NCI-H2227 treated with DMSO at 0.1 percent for 48 hours (cell line): ENCODE data around the gene CDON.
"Not testable (repeated sequence)": the region's sequence is repeated elsewhere in the genome, so short reads cannot be mapped to it uniquely, and the experiment has no call there.

ENCODE experiments used
- DNase-seq: peaks from one replicate; lab custom pipeline; 2025; lab: John Stamatoyannopoulos, UW

Gene CDON

DNA sequence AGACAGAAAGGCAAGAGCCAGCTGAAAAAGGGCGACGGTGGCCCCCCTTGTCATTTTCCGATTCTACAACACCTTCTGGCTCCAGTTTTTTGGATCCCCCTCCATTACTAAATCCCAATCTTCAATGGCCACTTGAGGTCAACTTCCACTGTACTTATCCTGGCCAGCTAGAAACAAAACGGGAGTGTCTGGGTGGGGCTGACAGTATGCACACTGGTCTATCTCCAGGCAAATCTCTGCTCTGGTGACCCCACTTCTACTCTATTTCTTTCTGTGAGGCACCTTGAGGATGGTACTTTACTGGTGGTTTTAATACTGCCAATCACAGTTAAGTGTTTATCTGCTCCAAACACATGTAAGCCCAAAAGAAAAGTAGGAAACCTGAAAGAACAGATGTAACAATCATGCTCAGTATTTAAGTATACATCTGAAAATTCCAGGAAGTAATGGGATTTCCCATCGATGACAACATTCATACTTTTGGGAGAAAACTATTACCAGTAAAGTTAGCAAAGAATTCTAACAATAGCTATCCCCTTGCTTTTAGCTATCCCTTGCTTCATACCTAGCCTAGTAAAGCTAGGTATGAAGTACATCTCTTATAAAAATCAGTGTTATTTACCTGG lies 16.0 kb downstream of the CDON start:
- no peak for DNase-seq

- DNase-seq: no peak
Measured at GRCh38 chr11:126039485-126040271, 23.0 kb downstream of the CDON start.

- no peak for DNase-seq
Measured at GRCh38 chr11:126035718-126036117, 26.9 kb downstream of the CDON start.

DNA sequence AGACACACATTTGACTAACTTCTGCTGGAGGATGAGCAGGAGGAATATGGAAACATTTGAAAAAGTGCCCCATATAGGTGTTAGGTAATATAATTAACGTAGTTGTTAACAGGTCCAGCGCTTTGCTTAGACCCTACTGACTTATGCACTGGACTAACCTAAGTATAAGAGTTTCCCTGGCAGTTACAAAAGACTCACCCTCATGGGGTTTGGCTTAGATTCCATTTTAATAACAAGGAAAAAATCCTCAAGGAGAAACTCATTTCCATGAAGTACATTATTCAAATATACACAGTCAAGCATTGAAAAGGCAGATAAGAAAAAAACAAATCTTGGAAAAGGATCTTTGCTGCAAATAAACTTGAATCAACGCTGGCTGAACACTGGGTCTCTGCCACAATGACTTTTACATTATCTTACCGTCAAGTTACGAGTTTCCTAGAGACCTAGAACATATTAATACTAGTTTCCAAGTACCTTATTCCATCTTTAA lies 27.7 kb downstream of the CDON start:
- DNase-seq: no peak

GRCh38 chr11:126034039-126034932 lies 28.4 kb downstream of the CDON start:
- DNase-seq: no peak

DNA sequence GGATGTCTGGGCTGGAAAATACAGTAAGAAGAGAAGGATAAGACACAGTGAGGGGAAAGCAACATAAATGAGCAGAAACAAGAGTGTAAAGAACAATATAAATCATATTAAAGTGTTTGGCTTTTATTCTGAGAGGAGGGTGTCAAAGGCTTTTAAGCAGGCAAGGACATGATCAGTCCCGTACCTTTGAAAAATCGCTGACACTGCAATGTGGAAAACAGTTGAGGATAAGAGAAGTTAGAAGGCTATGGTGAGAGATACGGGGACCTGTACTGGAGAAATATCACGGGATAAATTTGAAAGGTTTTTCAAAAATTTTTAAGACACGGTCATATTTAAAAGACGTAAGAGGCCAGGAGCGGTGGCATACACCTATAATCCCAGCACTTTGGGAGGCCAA lies 30.3 kb downstream of the CDON start:
- no peak for DNase-seq

- DNase-seq: no peak
Measured at GRCh38 chr11:126029805-126030204, 32.9 kb downstream of the CDON start.

- no peak for DNase-seq
Measured at GRCh38 chr11:126029237-126029636, 33.4 kb downstream of the CDON start.

- DNase-seq: not testable (repeated sequence)
Measured at GRCh38 chr11:126028534-126028933, 34.1 kb downstream of the CDON start.

- no peak for DNase-seq
Measured at GRCh38 chr11:126026579-126026978, 36.1 kb downstream of the CDON start.

- no peak for DNase-seq
Measured at GRCh38 chr11:126025822-126026221, 36.8 kb downstream of the CDON start.

- no peak for DNase-seq
Measured at GRCh38 chr11:126024123-126024522, 38.5 kb downstream of the CDON start.

DNA sequence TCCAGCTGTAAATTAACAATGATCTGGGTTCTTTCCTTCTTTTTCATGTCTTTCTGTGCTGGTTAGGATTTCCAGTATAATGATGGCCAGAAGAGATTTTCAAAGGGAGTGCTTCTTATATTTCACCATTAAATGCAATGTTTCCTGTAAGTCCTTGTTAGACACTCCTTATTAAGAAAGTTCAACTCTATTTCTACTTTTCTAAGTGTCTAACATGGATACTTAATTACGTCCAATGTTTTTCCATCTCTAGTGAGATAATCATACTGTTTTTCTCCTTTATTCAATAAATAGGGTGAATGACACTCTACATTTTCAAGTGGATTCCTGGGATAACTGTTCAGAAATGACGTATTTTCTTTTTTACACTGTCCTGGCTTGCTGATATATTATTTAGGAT lies 49.8 kb downstream of the CDON start:
- DNase-seq: no peak

- no peak for DNase-seq
Measured at GRCh38 chr11:126011754-126012153, 50.9 kb downstream of the CDON start.

DNA sequence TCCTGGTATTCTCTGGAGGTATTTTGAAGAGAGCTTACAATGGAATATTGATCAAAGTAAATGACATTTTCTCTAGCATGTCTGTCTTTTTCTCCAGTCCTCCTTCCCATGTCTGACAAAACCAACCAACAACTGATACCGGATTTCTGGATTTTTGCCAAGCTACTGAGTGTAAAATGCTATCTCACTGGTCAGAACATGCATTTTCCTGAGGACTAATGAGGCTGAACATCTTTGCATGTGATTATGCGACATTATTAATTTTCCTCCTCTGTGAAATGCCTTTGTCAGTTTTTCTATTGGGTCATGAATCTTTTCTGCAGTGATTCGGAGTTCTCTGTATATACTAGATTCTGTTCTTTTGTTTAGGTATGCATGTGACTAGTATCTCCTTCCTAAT lies 51.4 kb downstream of the CDON start:
- DNase-seq: no peak

GRCh38 chr11:126008956-126009355 lies 53.7 kb downstream of the CDON start:
- DNase-seq: no peak

DNA sequence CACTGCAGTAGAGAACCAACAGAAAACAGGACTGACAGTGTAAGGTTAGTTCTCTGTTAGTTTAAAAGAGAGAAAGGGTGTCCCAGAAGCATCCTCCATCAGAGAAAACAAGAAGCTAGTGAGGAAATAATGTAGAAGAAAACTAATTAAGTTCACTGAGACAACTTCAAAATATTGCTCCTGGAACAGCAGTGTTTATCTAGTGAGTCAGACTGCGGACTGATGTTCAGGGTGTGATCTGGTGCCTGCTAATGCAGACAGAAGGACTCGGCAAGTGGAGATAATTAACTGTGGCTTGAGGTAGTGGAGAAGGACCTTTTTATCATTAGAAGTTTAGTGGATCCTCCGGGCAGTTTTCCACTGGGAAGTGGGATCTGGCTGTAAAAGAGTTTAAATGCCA lies 55.4 kb downstream of the CDON start:
- no peak for DNase-seq

GRCh38 chr11:126006068-126006467 lies 56.6 kb downstream of the CDON start:
- DNase-seq: no peak

DNA sequence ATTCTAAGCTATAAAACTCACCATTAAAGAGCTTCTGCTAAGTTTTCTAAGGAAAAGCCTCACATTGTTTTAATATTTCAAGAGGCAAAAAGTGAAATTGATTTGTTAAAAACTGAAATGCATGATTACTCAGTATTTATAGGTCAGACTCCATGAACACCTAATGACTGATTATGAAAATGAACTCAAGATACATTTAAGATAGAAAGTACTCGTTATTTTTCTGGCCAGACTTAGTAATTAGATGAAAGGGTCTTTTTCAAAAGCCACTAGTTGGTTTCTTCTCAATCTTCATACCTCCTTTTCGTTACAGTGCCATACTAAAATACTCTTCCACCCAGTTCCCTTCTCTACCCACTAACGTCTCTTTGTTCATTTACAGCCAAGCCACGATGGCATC lies 60.5 kb downstream of the CDON start:
- DNase-seq: no peak

- DNase-seq: no peak
Measured at GRCh38 chr11:125999234-125999880, 63.3 kb downstream of the CDON start.

GRCh38 chr11:125998267-125998666 lies 64.4 kb downstream of the CDON start:
- no peak for DNase-seq

GRCh38 chr11:125995313-125995712 lies 67.4 kb downstream of the CDON start:
- no peak for DNase-seq
